ENCODE results near the gene MIS18A.

DNA sequence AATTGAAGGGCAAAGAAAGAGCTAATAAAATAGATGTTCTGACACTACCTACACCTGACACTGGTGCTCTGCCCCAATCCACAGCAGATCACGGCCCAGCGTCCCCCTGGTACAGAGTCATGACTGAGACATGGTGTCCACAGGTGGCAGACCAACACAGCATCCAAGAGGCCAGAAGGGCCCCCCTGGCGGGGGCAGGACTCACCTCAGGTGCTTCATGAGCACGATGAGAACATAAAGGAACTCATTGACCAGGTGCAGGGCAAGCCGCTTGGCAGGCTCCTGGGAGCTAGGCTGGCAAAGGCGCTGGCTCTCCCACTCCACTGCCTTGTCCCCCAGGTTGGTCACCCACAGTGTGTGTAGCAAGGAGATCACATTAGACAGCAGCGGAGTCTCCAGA lies 40.2 kb upstream of the MIS18A start:
- TF ChIP-seq, protein P1, sequence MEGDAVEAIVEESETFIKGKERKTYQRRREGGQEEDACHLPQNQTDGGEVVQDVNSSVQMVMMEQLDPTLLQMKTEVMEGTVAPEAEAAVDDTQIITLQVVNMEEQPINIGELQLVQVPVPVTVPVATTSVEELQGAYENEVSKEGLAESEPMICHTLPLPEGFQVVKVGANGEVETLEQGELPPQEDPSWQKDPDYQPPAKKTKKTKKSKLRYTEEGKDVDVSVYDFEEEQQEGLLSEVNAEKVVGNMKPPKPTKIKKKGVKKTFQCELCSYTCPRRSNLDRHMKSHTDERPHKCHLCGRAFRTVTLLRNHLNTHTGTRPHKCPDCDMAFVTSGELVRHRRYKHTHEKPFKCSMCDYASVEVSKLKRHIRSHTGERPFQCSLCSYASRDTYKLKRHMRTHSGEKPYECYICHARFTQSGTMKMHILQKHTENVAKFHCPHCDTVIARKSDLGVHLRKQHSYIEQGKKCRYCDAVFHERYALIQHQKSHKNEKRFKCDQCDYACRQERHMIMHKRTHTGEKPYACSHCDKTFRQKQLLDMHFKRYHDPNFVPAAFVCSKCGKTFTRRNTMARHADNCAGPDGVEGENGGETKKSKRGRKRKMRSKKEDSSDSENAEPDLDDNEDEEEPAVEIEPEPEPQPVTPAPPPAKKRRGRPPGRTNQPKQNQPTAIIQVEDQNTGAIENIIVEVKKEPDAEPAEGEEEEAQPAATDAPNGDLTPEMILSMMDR (IDR thresholded peaks at IDR 0.05; ENCODE audit: poor library complexity, severe bottlenecking), result no peak
- TF ChIP-seq POLR2AphosphoS5 (IDR thresholded peaks at IDR 0.05) (no peak), EP300 (conservative IDR thresholded peaks at IDR 0.05; ENCODE audit: poor library complexity, severe bottlenecking) (no peak)
- TF ChIP-seq, protein P2, sequence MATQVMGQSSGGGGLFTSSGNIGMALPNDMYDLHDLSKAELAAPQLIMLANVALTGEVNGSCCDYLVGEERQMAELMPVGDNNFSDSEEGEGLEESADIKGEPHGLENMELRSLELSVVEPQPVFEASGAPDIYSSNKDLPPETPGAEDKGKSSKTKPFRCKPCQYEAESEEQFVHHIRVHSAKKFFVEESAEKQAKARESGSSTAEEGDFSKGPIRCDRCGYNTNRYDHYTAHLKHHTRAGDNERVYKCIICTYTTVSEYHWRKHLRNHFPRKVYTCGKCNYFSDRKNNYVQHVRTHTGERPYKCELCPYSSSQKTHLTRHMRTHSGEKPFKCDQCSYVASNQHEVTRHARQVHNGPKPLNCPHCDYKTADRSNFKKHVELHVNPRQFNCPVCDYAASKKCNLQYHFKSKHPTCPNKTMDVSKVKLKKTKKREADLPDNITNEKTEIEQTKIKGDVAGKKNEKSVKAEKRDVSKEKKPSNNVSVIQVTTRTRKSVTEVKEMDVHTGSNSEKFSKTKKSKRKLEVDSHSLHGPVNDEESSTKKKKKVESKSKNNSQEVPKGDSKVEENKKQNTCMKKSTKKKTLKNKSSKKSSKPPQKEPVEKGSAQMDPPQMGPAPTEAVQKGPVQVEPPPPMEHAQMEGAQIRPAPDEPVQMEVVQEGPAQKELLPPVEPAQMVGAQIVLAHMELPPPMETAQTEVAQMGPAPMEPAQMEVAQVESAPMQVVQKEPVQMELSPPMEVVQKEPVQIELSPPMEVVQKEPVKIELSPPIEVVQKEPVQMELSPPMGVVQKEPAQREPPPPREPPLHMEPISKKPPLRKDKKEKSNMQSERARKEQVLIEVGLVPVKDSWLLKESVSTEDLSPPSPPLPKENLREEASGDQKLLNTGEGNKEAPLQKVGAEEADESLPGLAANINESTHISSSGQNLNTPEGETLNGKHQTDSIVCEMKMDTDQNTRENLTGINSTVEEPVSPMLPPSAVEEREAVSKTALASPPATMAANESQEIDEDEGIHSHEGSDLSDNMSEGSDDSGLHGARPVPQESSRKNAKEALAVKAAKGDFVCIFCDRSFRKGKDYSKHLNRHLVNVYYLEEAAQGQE (IDR thresholded peaks at IDR 0.05; ENCODE audit: borderline replicate concordance), result no peak

All from neural cell (in vitro differentiated cells).